Keratinocyte (primary cell): ENCODE data around the gene HOXB2. TPM values are rescaled to one million over a fixed set of nuclear protein-coding genes. Genes with fewer than 3 reads are reported as not detected.

ENCODE experiments used
- DNase-seq: peaks from one replicate; pipeline ENCODE4 v3.0.0-alpha.2; 2011; ENCODE audit warnings: low read depth, missing footprints, low spot score
- FAIRE-seq: peaks from 2 replicates; lab custom pipeline; 2011; peaks lifted over from hg19 to GRCh38; lab: Jason Lieb, UNC
- H2AFZ ChIP-seq: 2 replicates; pipeline ENCODE4 v1.6.0; 2012; ENCODE audit warnings: low read length, control low read depth, inconsistent platforms; ENCODE audit not compliant: control insufficient read depth
- H3K27ac ChIP-seq: 2 replicates; pipeline ENCODE4 v1.5.1; 2011; ENCODE audit warnings: low read length; ENCODE audit not compliant: control insufficient read depth, insufficient read depth
- H3K27me3 ChIP-seq: 3 replicates; pipeline ENCODE4 v1.6.0; 2011; ENCODE audit warnings: low read length; ENCODE audit not compliant: control insufficient read depth, insufficient read depth; ENCODE audit errors: extremely low read depth
- H3K36me3 ChIP-seq, 2 experiments: 2 replicates in 1 of 2; 3 replicates in 1 of 2; pipeline ENCODE4 v1.5.1; 2011; ENCODE audit warnings: low read length in 2 of 2, mild to moderate bottlenecking in 1 of 2; ENCODE audit not compliant: control insufficient read depth in 2 of 2, insufficient read depth in 2 of 2; ENCODE audit errors: extremely low read depth in 1 of 2
- H3K4me1 ChIP-seq: 3 replicates; pipeline ENCODE4 v1.5.1; 2011; ENCODE audit warnings: low read length; ENCODE audit not compliant: control insufficient read depth, insufficient read depth; ENCODE audit errors: extremely low read depth
- H3K4me2 ChIP-seq: 3 replicates; pipeline ENCODE4 v1.6.0; 2011; ENCODE audit warnings: low read depth, low read length; ENCODE audit not compliant: control insufficient read depth, insufficient read depth; ENCODE audit errors: extremely low read depth
- H3K4me3 ChIP-seq, 3 experiments: fragments of 200-600 bp in 1 of 3; sonication (generic) in 1 of 3; 2 replicates in 2 of 3; 3 replicates in 1 of 3; pipeline ENCODE4 v1.5.1; 2011 to 2016; ENCODE audit warnings: low read length in 3 of 3, mild to moderate bottlenecking in 3 of 3, control low read depth in 2 of 3, inconsistent platforms in 1 of 3, low read depth in 1 of 3, mixed read lengths in 1 of 3, mixed run types in 1 of 3, moderate library complexity in 1 of 3; ENCODE audit not compliant: control insufficient read depth in 2 of 3, insufficient read depth in 2 of 3; ENCODE audit errors: extremely low read depth in 1 of 3
- H3K79me2 ChIP-seq: 2 replicates; pipeline ENCODE4 v1.6.0; 2012; ENCODE audit warnings: low read length; ENCODE audit not compliant: control insufficient read depth, insufficient read depth
- H3K9ac ChIP-seq: 3 replicates; pipeline ENCODE4 v1.6.0; 2011; ENCODE audit warnings: low read length; ENCODE audit not compliant: control insufficient read depth, insufficient read depth; ENCODE audit errors: extremely low read depth
- H3K9me1 ChIP-seq: 3 replicates; pipeline ENCODE4 v1.6.0; 2011; ENCODE audit warnings: low read length; ENCODE audit not compliant: control insufficient read depth, insufficient read depth; ENCODE audit errors: extremely low read depth
- H3K9me3 ChIP-seq: 2 replicates; pipeline ENCODE4 v1.5.1; 2012; ENCODE audit warnings: low read depth, low read length; ENCODE audit not compliant: control insufficient read depth
- H4K20me1 ChIP-seq: 3 replicates; pipeline ENCODE4 v1.6.0; 2011; ENCODE audit warnings: low read length; ENCODE audit not compliant: control insufficient read depth, insufficient read depth; ENCODE audit errors: extremely low read depth
- EZH2 ChIP-seq: IDR thresholded peaks from one replicate; pipeline ENCODE4 v1.6.1; 2012; ENCODE audit warnings: inconsistent platforms, mild to moderate bottlenecking, low read length, moderate library complexity
- dilution Hi-C: fragments of 300-500 bp; cut with MboI; formaldehyde crosslinking; loops from one replicate; pipeline ENCODE4 v1.7.0; 2020; ENCODE audit warnings: low sequenced_read_pairs; ENCODE audit not compliant: extremely low pct_ligation_motif_present
- polyA plus RNA-seq, 5 experiments: library from polyadenylated mRNA; depleted of rRNA in 3 of 5; stranded (reverse) in 3 of 5; stranded (forward) in 1 of 5; unstranded in 1 of 5; fragments of >200 nt; gene quantifications; 1 replicate in 1 of 5; 2 replicates in 3 of 5; 3 replicates in 1 of 5; pipeline versions ENCODE4 v1.2.1 to v1.2.3, GENCODE V29; 2011 to 2012; ENCODE audit warnings: missing spikeins in 2 of 5, low read depth in 1 of 5, low replicate concordance in 1 of 5
- TF ChIP-seq, protein P1 (sequence below), 3 experiments: IDR thresholded peaks in 1 of 3; conservative IDR thresholded peaks in 1 of 3; optimal IDR thresholded peaks in 1 of 3; 2 replicates in 2 of 3; 3 replicates in 1 of 3; pipeline versions ENCODE3 to v1.5.1; 2011; ENCODE audit warnings: low read length in 3 of 3, mild to moderate bottlenecking in 3 of 3, moderate library complexity in 2 of 3, control low read depth in 1 of 3, inconsistent platforms in 1 of 3; ENCODE audit not compliant: insufficient read depth in 2 of 3; ENCODE audit errors: extremely low read depth in 1 of 3

The HOXB2 gene
- polyA plus RNA-seq, 1 donor (not counting 4 experiments of a cell fraction or from before 2014, with no cell fraction given), result 3.8 TPM

DNA sequence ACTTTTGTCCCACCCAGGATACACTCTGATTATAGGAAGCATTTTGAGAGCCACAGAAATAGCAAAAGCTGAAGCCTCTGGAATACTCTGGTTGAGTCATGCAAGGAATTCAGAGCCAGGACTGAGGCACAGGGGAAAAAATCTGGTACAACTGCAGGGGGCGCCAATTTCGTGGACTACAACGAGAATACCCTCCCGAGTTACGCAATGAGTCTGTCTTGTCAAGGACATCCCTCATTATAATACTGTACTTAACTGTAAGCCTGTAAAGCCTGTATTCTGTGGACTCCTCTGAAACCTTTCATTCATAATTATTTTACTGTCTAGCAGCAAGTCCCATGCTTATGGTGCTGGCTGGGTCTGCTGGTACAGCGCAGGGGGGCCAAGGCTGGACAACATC lies 21.9 kb downstream of the HOXB2 start:
- Histone ChIP-seq H3K4me2 (no peak overlapping the region), H3K9ac (no peak overlapping the region), H3K27me3 (peaks cover 8% of the 10 kb centered on the region), H3K79me2 (no peaks in the 10 kb centered on the region), H2AFZ (no peak overlapping the region), H3K36me3 (no peaks in the 10 kb centered on the region), H3K4me3 (no peak overlapping the region), H3K4me1 (no peaks in the 10 kb centered on the region), H3K9me3 (no peaks in the 10 kb centered on the region), H3K27ac (no peak overlapping the region), H4K20me1 (no peaks in the 10 kb centered on the region), H3K9me1 (no peaks in the 10 kb centered on the region)
- no peak for TF ChIP-seq EZH2
- TF ChIP-seq, protein P1, sequence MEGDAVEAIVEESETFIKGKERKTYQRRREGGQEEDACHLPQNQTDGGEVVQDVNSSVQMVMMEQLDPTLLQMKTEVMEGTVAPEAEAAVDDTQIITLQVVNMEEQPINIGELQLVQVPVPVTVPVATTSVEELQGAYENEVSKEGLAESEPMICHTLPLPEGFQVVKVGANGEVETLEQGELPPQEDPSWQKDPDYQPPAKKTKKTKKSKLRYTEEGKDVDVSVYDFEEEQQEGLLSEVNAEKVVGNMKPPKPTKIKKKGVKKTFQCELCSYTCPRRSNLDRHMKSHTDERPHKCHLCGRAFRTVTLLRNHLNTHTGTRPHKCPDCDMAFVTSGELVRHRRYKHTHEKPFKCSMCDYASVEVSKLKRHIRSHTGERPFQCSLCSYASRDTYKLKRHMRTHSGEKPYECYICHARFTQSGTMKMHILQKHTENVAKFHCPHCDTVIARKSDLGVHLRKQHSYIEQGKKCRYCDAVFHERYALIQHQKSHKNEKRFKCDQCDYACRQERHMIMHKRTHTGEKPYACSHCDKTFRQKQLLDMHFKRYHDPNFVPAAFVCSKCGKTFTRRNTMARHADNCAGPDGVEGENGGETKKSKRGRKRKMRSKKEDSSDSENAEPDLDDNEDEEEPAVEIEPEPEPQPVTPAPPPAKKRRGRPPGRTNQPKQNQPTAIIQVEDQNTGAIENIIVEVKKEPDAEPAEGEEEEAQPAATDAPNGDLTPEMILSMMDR (optimal IDR thresholded peaks at IDR 0.05 in 1 of 3, IDR thresholded peaks at IDR 0.05 in 1 of 3, conservative IDR thresholded peaks at IDR 0.05 in 1 of 3; ENCODE audit: extremely low read depth in 1 of 3, insufficient read depth in 2 of 3, low read length in 3 of 3), result peak in 2 of 3 experiments; percentile 31 to 40
- no peak for DNase-seq
- dilution Hi-C loops, result no loop called here
- no peak for FAIRE-seq

DNA sequence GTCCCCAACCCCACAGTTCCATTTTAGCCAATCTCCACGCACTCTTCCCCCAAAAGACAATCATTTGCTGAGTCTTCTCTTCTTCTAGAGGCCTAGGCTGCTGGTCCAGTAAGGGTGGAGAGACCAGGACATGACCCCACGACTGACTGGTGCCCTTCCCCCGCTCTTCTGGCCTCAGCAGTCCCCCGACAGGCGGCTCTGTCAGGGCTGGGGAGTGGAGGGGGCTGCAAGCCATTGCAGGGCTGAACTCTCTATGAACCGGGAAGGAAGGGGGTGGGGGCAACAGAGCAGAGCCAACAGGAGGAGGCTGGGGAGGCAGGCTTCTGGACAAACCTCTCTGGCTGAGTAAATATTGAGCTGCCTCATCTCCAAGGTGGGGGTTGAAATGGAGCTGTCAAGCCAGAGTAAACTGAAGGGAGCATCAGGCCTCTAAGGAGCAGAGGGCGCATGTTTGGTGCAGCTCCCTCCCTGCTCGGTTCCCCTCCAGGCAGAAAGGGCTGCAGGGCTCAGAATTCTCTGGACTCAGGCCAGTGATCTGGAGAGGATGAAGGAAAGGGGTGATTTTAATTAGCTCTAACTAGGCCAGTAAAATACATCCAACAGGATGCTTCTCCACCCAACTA lies 22.8 kb downstream of the HOXB2 start:
- TF ChIP-seq, protein P1 (optimal IDR thresholded peaks at IDR 0.05 in 1 of 3, IDR thresholded peaks at IDR 0.05 in 1 of 3, conservative IDR thresholded peaks at IDR 0.05 in 1 of 3; ENCODE audit: extremely low read depth in 1 of 3, insufficient read depth in 2 of 3, low read length in 3 of 3), result no peak
- TF ChIP-seq EZH2, result no peak
- no peaks in the 10 kb centered on the region for H3K4me1 ChIP-seq
- no peak overlapping the region for H3K4me3 ChIP-seq
- no peaks in the 10 kb centered on the region for H4K20me1 ChIP-seq
- H2AFZ ChIP-seq, result no peak overlapping the region
- no peak overlapping the region for H3K9ac ChIP-seq
- H3K9me1 ChIP-seq, result no peaks in the 10 kb centered on the region
- no peaks in the 10 kb centered on the region for H3K9me3 ChIP-seq
- dilution Hi-C loops, result no loop called here
- no peaks in the 10 kb centered on the region for H3K79me2 ChIP-seq
- no peak for FAIRE-seq
- no peak overlapping the region for H3K4me2 ChIP-seq
- H3K27ac ChIP-seq, result no peak overlapping the region
- peaks cover 14% of the 10 kb centered on the region for H3K27me3 ChIP-seq
- H3K36me3 ChIP-seq, result no peaks in the 10 kb centered on the region
- DNase-seq, result no peak
